ENCODE measurements around the gene FAM107B.

- TF ChIP-seq EZH2 (IDR thresholded peaks at IDR 0.05; ENCODE audit: low read depth): no peak
- TF ChIP-seq CTCF (conservative IDR thresholded peaks at IDR 0.05): no peak
These were observed 23.4 kb downstream of the FAM107B start for GRCh38 chr10:14751014-14751896.

Measured in PC-9 (cell line).